GM21723 (cell line): ENCODE data around the gene SEMA4C.
A peak's percentile ranks its signal among the peaks of the same experiment; 100 is the strongest.

Experiments
- ATAC-seq: cut with Tn5 transposase; IDR thresholded peaks from one replicate; pipeline ENCODE4 v1.9.1; 2021; ENCODE audit warnings: mild to moderate bottlenecking, moderate library complexity; ENCODE audit not compliant: unreplicated experiment

The SEMA4C gene

GRCh38 chr2:96882230-96882629, 12.3 kb upstream of the SEMA4C start:
- no peak for ATAC-seq

- ATAC-seq = no peak
Observed at GRCh38 chr2:96881349-96882195, 11.7 kb upstream of the SEMA4C start.

GRCh38 chr2:96880891-96881273, 11.0 kb upstream of the SEMA4C start:
- ATAC-seq = no peak

- no peak for ATAC-seq
Observed at GRCh38 chr2:96879545-96880040, 9.7 kb upstream of the SEMA4C start.

GRCh38 chr2:96878796-96879544, 9.1 kb upstream of the SEMA4C start:
- no peak for ATAC-seq

- ATAC-seq = no peak
Observed at GRCh38 chr2:96878171-96878570, 8.3 kb upstream of the SEMA4C start.

- ATAC-seq = no peak
Observed at GRCh38 chr2:96877631-96878092, 7.8 kb upstream of the SEMA4C start.

GRCh38 chr2:96877042-96877451, 7.2 kb upstream of the SEMA4C start:
- no peak for ATAC-seq

GRCh38 chr2:96876269-96877041, 6.6 kb upstream of the SEMA4C start:
- ATAC-seq = no peak

- ATAC-seq = no peak
Observed at GRCh38 chr2:96875498-96876268, 5.8 kb upstream of the SEMA4C start.

GRCh38 chr2:96874198-96874831, 4.4 kb upstream of the SEMA4C start:
- peak; percentile 46 for ATAC-seq

GRCh38 chr2:96873651-96874096, 3.8 kb upstream of the SEMA4C start:
- ATAC-seq = no peak

GRCh38 chr2:96872591-96873349, 2.9 kb upstream of the SEMA4C start:
- ATAC-seq = no peak

GRCh38 chr2:96870626-96871255, 861 bp upstream of the SEMA4C start:
- no peak for ATAC-seq

GRCh38 chr2:96869281-96869821, 529 bp downstream of the SEMA4C start:
- ATAC-seq = no peak

- ATAC-seq = peak; percentile 42
Observed at GRCh38 chr2:96868555-96869280, 1.2 kb downstream of the SEMA4C start.

- ATAC-seq = peak; percentile 19
Observed at GRCh38 chr2:96867756-96868554, 1.9 kb downstream of the SEMA4C start.
